ENCODE results near the gene MFSD12. TPM values are rescaled to one million over a fixed set of nuclear protein-coding genes. Genes with fewer than 3 reads are reported as not detected.

Gene MFSD12
- total and polyA plus RNA-seq, 4 donors, result 9.4 to 43.6 (median 24.6) TPM

DNA sequence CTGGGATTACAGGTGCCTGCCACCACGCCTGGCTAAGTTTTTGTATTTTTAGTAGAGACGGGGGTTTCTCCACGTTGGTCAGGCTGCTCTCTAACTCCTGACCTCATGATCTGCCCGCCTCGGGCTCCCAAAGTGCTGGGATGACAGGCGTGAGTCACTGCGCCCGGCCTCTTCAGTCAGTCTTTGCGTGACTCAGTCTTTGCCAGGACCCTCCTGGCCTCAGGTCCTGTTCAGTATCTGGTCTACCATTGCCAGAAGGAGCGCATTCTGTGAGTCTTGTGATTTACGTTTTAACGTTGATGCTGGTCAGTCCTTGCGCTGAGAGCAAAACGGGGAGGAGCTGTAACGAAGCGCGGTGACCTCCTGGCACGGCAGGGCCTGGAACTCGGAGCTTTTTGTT is 7.8 kb upstream of the MFSD12 start:
- H3K9ac ChIP-seq (ENCODE audit: low read depth in 1 of 2, low read length in 2 of 2), result no peak overlapping the region
- no peaks in the 10 kb centered on the region for H3K27me3 ChIP-seq (ENCODE audit: control insufficient read depth in 4 of 4, insufficient read depth in 4 of 4, low read length in 3 of 4)
- WGBS, result 91% methylated on average over 19 of the region's 19 CpGs
- no peak overlapping the region for H3K4me3 ChIP-seq (ENCODE audit: low read depth in 1 of 3, low read length in 3 of 3)
- no peak for DNase-seq (ENCODE audit: low spot score)
- no peaks in the 10 kb centered on the region for H3K9me3 ChIP-seq (ENCODE audit: control insufficient read depth in 4 of 4, low read length in 3 of 4)
- TF ChIP-seq FOXA1 (IDR thresholded peaks at IDR 0.05) (no peak), EGR1 (IDR thresholded peaks at IDR 0.05; ENCODE audit: low read depth in 2 of 2) (no peak), TAF1 (conservative IDR thresholded peaks at IDR 0.05) (no peak)
- H3K4me1 ChIP-seq (ENCODE audit: control insufficient read depth in 4 of 4, insufficient read depth in 4 of 4, low read length in 3 of 4), result no peaks in the 10 kb centered on the region
- no peaks in the 10 kb centered on the region for H3K36me3 ChIP-seq (ENCODE audit: control insufficient read depth in 4 of 4, insufficient read depth in 3 of 4, low read depth in 1 of 4, low read length in 3 of 4)
- no peak overlapping the region for H3K27ac ChIP-seq (ENCODE audit: low read depth in 1 of 2, low read length in 2 of 2)

DNA sequence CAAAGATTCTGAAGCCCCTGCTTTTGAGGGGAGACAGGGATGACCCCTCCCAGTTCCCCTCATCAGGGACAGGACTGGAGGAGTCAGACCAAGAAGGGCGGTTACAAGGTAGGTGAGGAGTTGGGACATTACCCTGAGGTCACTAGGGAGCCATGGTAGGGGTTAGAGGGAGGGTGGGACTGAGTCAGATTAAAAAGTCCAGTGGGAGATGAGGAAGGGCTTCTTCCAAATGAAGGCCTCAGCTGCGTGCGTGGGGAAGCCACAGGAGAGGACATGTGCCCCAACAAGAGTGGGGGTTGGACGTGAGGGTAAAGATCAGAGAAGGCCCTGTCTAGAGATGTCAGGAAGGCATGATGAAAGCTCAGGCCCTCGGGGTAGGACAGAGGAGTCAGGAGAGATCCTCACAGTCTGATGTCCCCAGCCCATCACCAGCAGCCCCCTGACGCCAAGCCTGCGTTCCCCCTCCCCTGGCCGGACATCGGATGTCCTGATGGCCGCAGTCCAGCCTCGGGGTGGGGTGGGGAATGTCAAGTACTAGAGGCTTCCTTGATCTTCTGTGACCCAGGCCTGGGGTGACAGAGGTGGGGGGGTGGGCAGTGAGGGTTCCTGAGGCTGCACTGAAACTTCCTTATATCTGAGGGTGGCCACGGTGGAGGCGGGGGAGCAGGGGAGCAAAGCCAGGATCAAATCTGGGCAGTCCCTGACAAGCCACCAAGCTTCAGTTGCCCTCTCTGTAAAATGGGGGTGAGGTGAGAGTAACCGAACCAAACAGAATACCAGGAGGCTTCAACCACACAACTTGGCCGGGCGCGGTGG is 6.5 kb upstream of the MFSD12 start:
- Histone ChIP-seq H3K27ac (ENCODE audit: low read depth in 1 of 2, low read length in 2 of 2) (no peak overlapping the region), H3K27me3 (ENCODE audit: control insufficient read depth in 4 of 4, insufficient read depth in 4 of 4, low read length in 3 of 4) (no peaks in the 10 kb centered on the region), H3K36me3 (ENCODE audit: control insufficient read depth in 4 of 4, insufficient read depth in 3 of 4, low read depth in 1 of 4, low read length in 3 of 4) (no peaks in the 10 kb centered on the region), H3K9me3 (ENCODE audit: control insufficient read depth in 4 of 4, low read length in 3 of 4) (no peaks in the 10 kb centered on the region), H3K9ac (ENCODE audit: low read depth in 1 of 2, low read length in 2 of 2) (no peak overlapping the region), H3K4me1 (ENCODE audit: control insufficient read depth in 4 of 4, insufficient read depth in 4 of 4, low read length in 3 of 4) (no peaks in the 10 kb centered on the region), H3K4me3 (ENCODE audit: low read depth in 1 of 3, low read length in 3 of 3) (no peak overlapping the region)
- 76% methylated on average over 17 of the region's 17 CpGs for WGBS
- no peak for DNase-seq (ENCODE audit: low spot score)
- TF ChIP-seq, protein P1, sequence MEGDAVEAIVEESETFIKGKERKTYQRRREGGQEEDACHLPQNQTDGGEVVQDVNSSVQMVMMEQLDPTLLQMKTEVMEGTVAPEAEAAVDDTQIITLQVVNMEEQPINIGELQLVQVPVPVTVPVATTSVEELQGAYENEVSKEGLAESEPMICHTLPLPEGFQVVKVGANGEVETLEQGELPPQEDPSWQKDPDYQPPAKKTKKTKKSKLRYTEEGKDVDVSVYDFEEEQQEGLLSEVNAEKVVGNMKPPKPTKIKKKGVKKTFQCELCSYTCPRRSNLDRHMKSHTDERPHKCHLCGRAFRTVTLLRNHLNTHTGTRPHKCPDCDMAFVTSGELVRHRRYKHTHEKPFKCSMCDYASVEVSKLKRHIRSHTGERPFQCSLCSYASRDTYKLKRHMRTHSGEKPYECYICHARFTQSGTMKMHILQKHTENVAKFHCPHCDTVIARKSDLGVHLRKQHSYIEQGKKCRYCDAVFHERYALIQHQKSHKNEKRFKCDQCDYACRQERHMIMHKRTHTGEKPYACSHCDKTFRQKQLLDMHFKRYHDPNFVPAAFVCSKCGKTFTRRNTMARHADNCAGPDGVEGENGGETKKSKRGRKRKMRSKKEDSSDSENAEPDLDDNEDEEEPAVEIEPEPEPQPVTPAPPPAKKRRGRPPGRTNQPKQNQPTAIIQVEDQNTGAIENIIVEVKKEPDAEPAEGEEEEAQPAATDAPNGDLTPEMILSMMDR (IDR thresholded peaks at IDR 0.05; ENCODE audit: low read depth, low read length, missing input control), result no peak
- TF ChIP-seq, protein P2, sequence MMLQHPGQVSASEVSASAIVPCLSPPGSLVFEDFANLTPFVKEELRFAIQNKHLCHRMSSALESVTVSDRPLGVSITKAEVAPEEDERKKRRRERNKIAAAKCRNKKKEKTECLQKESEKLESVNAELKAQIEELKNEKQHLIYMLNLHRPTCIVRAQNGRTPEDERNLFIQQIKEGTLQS (IDR thresholded peaks at IDR 0.05), result no peak

DNA sequence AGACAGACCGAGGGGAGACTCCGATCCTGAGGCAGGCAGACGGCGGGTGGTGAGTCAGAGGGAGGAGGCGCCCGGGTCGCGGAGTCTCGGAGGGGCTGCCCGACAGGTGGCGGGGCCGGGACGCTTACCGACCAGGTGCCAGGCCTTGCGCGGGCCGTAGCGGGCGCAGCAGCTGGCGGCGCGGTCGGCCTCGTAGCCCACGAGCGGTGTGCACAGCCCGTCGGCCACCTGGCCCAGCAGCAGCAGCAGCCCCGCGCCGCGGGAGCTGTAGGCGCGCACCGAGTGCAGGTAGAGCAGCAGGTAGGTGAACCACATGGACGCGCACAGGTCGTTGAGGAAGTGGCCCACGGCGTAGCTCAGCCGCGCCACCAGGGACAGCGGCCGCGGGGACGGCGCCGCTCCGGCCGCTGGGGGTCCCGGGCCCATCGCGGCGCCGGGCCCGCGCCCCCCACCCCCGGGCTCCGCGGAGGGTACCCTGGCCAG is 367 bp downstream of the MFSD12 start:
- Histone ChIP-seq H3K27me3 (ENCODE audit: control insufficient read depth in 4 of 4, insufficient read depth in 4 of 4, low read length in 3 of 4) (no peaks in the 10 kb centered on the region), H3K4me3 (ENCODE audit: low read depth in 1 of 3, low read length in 3 of 3) (peak overlapping the region; percentile 75 to 96 (median 88)), H3K4me1 (ENCODE audit: control insufficient read depth in 4 of 4, insufficient read depth in 4 of 4, low read length in 3 of 4) (peaks cover 9 to 44% (median 25%) of the 10 kb centered on the region in 4 donors), H3K9me3 (ENCODE audit: control insufficient read depth in 4 of 4, low read length in 3 of 4) (no peaks in the 10 kb centered on the region), H3K27ac (ENCODE audit: low read depth in 1 of 2, low read length in 2 of 2) (peak overlapping the region in 1 of 2 donors; percentile 16), H3K36me3 (ENCODE audit: control insufficient read depth in 4 of 4, insufficient read depth in 3 of 4, low read depth in 1 of 4, low read length in 3 of 4) (no peaks in the 10 kb centered on the region), H3K9ac (ENCODE audit: low read depth in 1 of 2, low read length in 2 of 2) (peak overlapping the region; percentile 24 to 45)
- under 1% methylated on average over 60 of the region's 60 CpGs for WGBS
- DNase-seq (ENCODE audit: low spot score), result no peak
- TF ChIP-seq, protein P3, sequence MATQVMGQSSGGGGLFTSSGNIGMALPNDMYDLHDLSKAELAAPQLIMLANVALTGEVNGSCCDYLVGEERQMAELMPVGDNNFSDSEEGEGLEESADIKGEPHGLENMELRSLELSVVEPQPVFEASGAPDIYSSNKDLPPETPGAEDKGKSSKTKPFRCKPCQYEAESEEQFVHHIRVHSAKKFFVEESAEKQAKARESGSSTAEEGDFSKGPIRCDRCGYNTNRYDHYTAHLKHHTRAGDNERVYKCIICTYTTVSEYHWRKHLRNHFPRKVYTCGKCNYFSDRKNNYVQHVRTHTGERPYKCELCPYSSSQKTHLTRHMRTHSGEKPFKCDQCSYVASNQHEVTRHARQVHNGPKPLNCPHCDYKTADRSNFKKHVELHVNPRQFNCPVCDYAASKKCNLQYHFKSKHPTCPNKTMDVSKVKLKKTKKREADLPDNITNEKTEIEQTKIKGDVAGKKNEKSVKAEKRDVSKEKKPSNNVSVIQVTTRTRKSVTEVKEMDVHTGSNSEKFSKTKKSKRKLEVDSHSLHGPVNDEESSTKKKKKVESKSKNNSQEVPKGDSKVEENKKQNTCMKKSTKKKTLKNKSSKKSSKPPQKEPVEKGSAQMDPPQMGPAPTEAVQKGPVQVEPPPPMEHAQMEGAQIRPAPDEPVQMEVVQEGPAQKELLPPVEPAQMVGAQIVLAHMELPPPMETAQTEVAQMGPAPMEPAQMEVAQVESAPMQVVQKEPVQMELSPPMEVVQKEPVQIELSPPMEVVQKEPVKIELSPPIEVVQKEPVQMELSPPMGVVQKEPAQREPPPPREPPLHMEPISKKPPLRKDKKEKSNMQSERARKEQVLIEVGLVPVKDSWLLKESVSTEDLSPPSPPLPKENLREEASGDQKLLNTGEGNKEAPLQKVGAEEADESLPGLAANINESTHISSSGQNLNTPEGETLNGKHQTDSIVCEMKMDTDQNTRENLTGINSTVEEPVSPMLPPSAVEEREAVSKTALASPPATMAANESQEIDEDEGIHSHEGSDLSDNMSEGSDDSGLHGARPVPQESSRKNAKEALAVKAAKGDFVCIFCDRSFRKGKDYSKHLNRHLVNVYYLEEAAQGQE (IDR thresholded peaks at IDR 0.05), result no peak
- TF ChIP-seq, protein P4, sequence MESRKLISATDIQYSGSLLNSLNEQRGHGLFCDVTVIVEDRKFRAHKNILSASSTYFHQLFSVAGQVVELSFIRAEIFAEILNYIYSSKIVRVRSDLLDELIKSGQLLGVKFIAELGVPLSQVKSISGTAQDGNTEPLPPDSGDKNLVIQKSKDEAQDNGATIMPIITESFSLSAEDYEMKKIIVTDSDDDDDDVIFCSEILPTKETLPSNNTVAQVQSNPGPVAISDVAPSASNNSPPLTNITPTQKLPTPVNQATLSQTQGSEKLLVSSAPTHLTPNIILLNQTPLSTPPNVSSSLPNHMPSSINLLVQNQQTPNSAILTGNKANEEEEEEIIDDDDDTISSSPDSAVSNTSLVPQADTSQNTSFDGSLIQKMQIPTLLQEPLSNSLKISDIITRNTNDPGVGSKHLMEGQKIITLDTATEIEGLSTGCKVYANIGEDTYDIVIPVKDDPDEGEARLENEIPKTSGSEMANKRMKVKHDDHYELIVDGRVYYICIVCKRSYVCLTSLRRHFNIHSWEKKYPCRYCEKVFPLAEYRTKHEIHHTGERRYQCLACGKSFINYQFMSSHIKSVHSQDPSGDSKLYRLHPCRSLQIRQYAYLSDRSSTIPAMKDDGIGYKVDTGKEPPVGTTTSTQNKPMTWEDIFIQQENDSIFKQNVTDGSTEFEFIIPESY (IDR thresholded peaks at IDR 0.05), result no peak
- TF ChIP-seq, protein P5, sequence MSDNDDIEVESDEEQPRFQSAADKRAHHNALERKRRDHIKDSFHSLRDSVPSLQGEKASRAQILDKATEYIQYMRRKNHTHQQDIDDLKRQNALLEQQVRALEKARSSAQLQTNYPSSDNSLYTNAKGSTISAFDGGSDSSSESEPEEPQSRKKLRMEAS (IDR thresholded peaks at IDR 0.05), result no peak
- no peak for TF ChIP-seq YY1 (IDR thresholded peaks at IDR 0.05)
- no peak for TF ChIP-seq HNF4G (IDR thresholded peaks at IDR 0.05)
- no peak for TF ChIP-seq NR2F2 (IDR thresholded peaks at IDR 0.05)
- TF ChIP-seq RAD21 (IDR thresholded peaks at IDR 0.05), result no peak
- TF ChIP-seq TAF1 (conservative IDR thresholded peaks at IDR 0.05), result no peak
- no peak for TF ChIP-seq FOXA2 (IDR thresholded peaks at IDR 0.05)
- TF ChIP-seq, protein P2 (IDR thresholded peaks at IDR 0.05), result no peak
- TF ChIP-seq FOXA1 (IDR thresholded peaks at IDR 0.05), result no peak
- no peak for TF ChIP-seq SP1 (IDR thresholded peaks at IDR 0.05)
- TF ChIP-seq, protein P1 (IDR thresholded peaks at IDR 0.05; ENCODE audit: low read depth, low read length, missing input control), result no peak
- no peak for TF ChIP-seq HNF4A (conservative IDR thresholded peaks at IDR 0.05)
- TF ChIP-seq EGR1 (IDR thresholded peaks at IDR 0.05; ENCODE audit: low read depth in 2 of 2), result no peak
- TF ChIP-seq RXRA (IDR thresholded peaks at IDR 0.05), result no peak

Measured in liver (tissue), 9 donors.